Thyroid gland (tissue), 4 donors: ENCODE measurements around the gene FBLN5.

Source experiments
- CTCF ChIP-seq, 6 experiments: fragments of 200-600 bp in 3 of 6; fragments of 450-650 bp in 3 of 6; sonication (generic) in 3 of 6; IDR thresholded peaks; one replicate each; pipeline ENCODE4 v1.5.1; 2016 to 2019; ENCODE audit warnings: antibody characterized with exemption in 6 of 6, mild to moderate bottlenecking in 2 of 6, inconsistent platforms in 1 of 6, moderate library complexity in 1 of 6
- POLR2A ChIP-seq, 2 donors: fragments of 450-650 bp; IDR thresholded peaks; one replicate each; pipeline ENCODE4 v1.6.1; 2017; ENCODE audit warnings: antibody characterized with exemption in 2 of 2, mild to moderate bottlenecking in 2 of 2, moderate library complexity in 1 of 2

DNA sequence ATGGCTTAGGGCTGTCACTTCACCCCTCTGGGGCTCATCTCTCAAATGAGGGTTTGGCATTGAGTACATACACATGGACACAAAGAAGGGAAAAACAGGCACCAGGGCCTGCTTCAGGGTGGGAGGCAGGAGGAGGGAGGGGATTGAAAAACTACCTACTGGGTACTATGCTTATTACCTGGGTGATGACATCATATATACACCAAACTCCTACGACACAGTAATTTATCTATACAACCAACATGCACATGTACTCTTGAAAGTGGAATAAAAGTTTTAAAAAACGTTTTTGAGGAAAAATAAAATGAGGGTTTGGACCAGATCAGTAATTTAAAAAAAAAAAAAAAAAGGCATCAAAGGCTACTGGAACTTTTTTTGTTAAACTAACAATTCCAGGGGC is 76.6 kb downstream of the FBLN5 start:
- TF ChIP-seq CTCF (IDR thresholded peaks at IDR 0.05) (no peak), POLR2A (IDR thresholded peaks at IDR 0.05) (no peak)
